HG03469 (cell line): ENCODE measurements around the gene ZDHHC21.
"Not testable (repeated sequence)": the region's sequence is repeated elsewhere in the genome, so short reads cannot be mapped to it uniquely, and the experiment has no call there.

Experiments used
- ATAC-seq: cut with Tn5 transposase; IDR thresholded peaks from one replicate; pipeline ENCODE4 v1.9.1; 2021; ENCODE audit warnings: mild to moderate bottlenecking, moderate library complexity, moderate number of reproducible peaks; ENCODE audit not compliant: unreplicated experiment

Gene ZDHHC21

GRCh38 chr9:14686168-14686567 is 7.1 kb downstream of the ZDHHC21 start:
- no peak for ATAC-seq

- ATAC-seq: not testable (repeated sequence)
Observed at GRCh38 chr9:14682616-14683015, 10.6 kb downstream of the ZDHHC21 start.

- no peak for ATAC-seq
Observed at GRCh38 chr9:14678776-14679175, 14.5 kb downstream of the ZDHHC21 start.

GRCh38 chr9:14677872-14678271 is 15.4 kb downstream of the ZDHHC21 start:
- ATAC-seq: no peak

GRCh38 chr9:14677396-14677795 is 15.8 kb downstream of the ZDHHC21 start:
- ATAC-seq: no peak

GRCh38 chr9:14674630-14675029 is 18.6 kb downstream of the ZDHHC21 start:
- ATAC-seq: no peak

GRCh38 chr9:14671377-14671776 is 21.9 kb downstream of the ZDHHC21 start:
- ATAC-seq: no peak

- ATAC-seq: no peak
Observed at GRCh38 chr9:14670718-14671117, 22.5 kb downstream of the ZDHHC21 start.

- not testable (repeated sequence) for ATAC-seq
Observed at GRCh38 chr9:14664022-14664421, 29.2 kb downstream of the ZDHHC21 start.

- no peak for ATAC-seq
Observed at GRCh38 chr9:14662060-14662453, 31.2 kb downstream of the ZDHHC21 start.

GRCh38 chr9:14661421-14662059 is 31.7 kb downstream of the ZDHHC21 start:
- no peak for ATAC-seq

GRCh38 chr9:14660721-14661120 is 32.5 kb downstream of the ZDHHC21 start:
- no peak for ATAC-seq

GRCh38 chr9:14654932-14655331 is 38.3 kb downstream of the ZDHHC21 start:
- no peak for ATAC-seq

- no peak for ATAC-seq
Observed at GRCh38 chr9:14653511-14653910, 39.7 kb downstream of the ZDHHC21 start.

GRCh38 chr9:14652729-14653377 is 40.4 kb downstream of the ZDHHC21 start:
- no peak for ATAC-seq

- ATAC-seq: no peak
Observed at GRCh38 chr9:14650596-14650995, 42.6 kb downstream of the ZDHHC21 start.

- ATAC-seq: no peak
Observed at GRCh38 chr9:14645648-14646047, 47.6 kb downstream of the ZDHHC21 start.

- ATAC-seq: no peak
Observed at GRCh38 chr9:14640967-14641366, 52.3 kb downstream of the ZDHHC21 start.

- ATAC-seq: no peak
Observed at GRCh38 chr9:14640294-14640693, 52.9 kb downstream of the ZDHHC21 start.

GRCh38 chr9:14633906-14634565 is 59.2 kb downstream of the ZDHHC21 start:
- ATAC-seq: no peak

GRCh38 chr9:14633148-14633547 is 60.1 kb downstream of the ZDHHC21 start:
- ATAC-seq: no peak

GRCh38 chr9:14627513-14627912 is 65.7 kb downstream of the ZDHHC21 start:
- ATAC-seq: no peak
